COLO829 (cell line): Measurements from ENCODE around the gene SFTPB.
A peak's percentile ranks its signal among the peaks of the same experiment; 100 is the strongest.

Experiments
- DNase-seq: peaks from one replicate; pipeline ENCODE4 v3.0.0; 2012; ENCODE audit warnings: low spot score

SFTPB gene

GRCh38 chr2:85611705-85612587 is 56.1 kb downstream of the SFTPB start, which contains the start of gene C2orf68:
C2orf68 (minus strand) TSS chr2:85612066; CDS start chr2:85611984, 82 bp downstream.
- DNase-seq, result peak; percentile 83

- DNase-seq, result no peak
These were observed 56.7 kb downstream of the SFTPB start for GRCh38 chr2:85611217-85611704.
